ENCODE results near the gene LHX3.

DNA sequence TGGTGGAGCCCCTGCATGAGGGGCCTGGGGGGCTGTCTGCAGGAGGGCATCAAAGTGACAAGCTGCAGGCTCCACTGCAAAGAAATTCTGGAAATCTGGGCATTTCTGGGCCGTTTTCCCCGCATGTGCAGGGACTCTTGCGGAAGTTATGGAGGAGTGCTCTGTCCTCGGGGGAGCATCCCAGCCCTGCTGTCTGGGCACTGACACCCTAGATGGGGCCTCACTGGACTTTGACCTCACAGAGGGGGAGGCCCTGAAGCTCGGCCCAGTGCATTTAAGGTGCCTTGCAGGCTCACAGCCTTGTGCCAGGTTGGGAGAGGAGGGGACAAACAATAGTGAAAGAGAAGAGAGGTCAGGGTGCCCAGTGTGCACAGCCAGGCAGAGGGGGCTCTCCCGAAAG is 35.4 kb downstream of the LHX3 start:
- no peak for TF ChIP-seq CTCF (IDR thresholded peaks at IDR 0.05)
- no peak for TF ChIP-seq POLR2A (IDR thresholded peaks at IDR 0.05)
